Hepatocyte (in vitro differentiated cells): ENCODE data around the gene DCC.

Source experiments
- CTCF ChIP-seq: fragments of 200-600 bp; sonication (generic); IDR thresholded peaks from 2 replicates; pipeline ENCODE4 v1.5.1; 2016; ENCODE audit warnings: antibody characterized with exemption, mild to moderate bottlenecking; ENCODE audit not compliant: poor library complexity
- EZH2 ChIP-seq: fragments of 200-600 bp; sonication (generic); IDR thresholded peaks from 2 replicates; pipeline ENCODE4 v1.6.1; 2016; ENCODE audit warnings: antibody characterized with exemption, mild to moderate bottlenecking, borderline replicate concordance

- TF ChIP-seq CTCF (no peak), EZH2 (no peak)
Observed at GRCh38 chr18:52691841-52692240, 351.8 kb downstream of the DCC start.
